SK-N-MC (cell line): ENCODE results near the gene STAT4.

Experiments
- EZH2 ChIP-seq: fragments of 200-600 bp; sonication (generic); IDR thresholded peaks from one replicate; pipeline ENCODE4 v1.6.1; 2017; ENCODE audit warnings: antibody characterized with exemption
- POLR2AphosphoS5 ChIP-seq: IDR thresholded peaks from 2 replicates; pipeline ENCODE4 v1.6.1; 2012; ENCODE audit warnings: mild to moderate bottlenecking, low read depth, low read length, borderline replicate concordance

DNA sequence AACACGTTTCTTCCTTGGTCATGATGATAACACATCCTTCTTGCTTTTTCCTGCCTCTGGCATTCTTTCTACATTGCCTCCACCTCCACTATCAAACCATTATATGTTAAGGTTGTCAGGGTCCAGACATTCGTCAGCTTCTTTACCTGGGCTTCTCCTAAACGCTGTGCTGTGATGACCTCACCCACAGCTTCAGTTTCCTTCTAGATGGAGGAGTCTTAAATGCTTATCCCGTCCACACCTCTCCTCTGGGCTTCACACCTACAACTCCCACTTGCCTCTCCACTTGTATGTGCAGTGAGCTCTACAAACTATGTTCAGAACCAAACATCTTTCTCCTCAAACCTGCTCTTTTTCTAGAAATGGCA is 136.2 kb downstream of the STAT4 start:
- TF ChIP-seq EZH2 (no peak), POLR2AphosphoS5 (no peak)
